K562 (cell line): ENCODE data around the gene OCRL. TPM values are rescaled to one million over a fixed set of nuclear protein-coding genes. Genes with fewer than 3 reads are reported as not detected.

Experiments
- ATAC-seq: fragments of 200-7000 bp; cut with Tn5 transposase; 3 replicates; pipeline ENCODE4 v1.9.1; 2020; ENCODE audit warnings: moderate library complexity
- BruUV-seq: library from RNA; stranded (reverse); fragments of 400-500 nt; replicated peaks from 2 replicates; lab custom pipeline; 2021; lab: Mats Ljungman, UMichigan
- CTCF ChIA-PET: fragments of 300-600 bp; formaldehyde crosslinking; extraction: SDS; loops from one replicate; lab custom pipeline; 2021; ENCODE audit warnings: low intra/inter-chr PET ratio; lab: Yijun Ruan, JAX
- POLR2A ChIA-PET: fragments of 300-600, 350-650 bp; sonication (Branson Sonifier 250); formaldehyde crosslinking; extraction: SDS; loops from one replicate; lab custom pipeline; 2021; ENCODE audit warnings: antibody characterized with exemption, inconsistent platforms; lab: Yijun Ruan, JAX
- DNase-seq, 4 experiments: peaks; one replicate each; pipeline versions ENCODE4 v3.0.0 to v3.0.0-alpha.2; 2011 to 2018; ENCODE audit warnings: low spot score in 3 of 4, mixed read lengths in 3 of 4; ENCODE audit errors: extremely low read depth in 1 of 4
- FAIRE-seq: peaks from 2 replicates; lab custom pipeline; 2011; peaks lifted over from hg19 to GRCh38; lab: Jason Lieb, UNC
- H2AFZ ChIP-seq: 2 replicates; pipeline ENCODE4 v1.6.0; 2011; ENCODE audit warnings: low read depth, low read length, control low read depth, inconsistent platforms
- H3K27ac ChIP-seq: fragments of 200-600 bp; 3 replicates; pipeline ENCODE4 v1.8.0; 2011; ENCODE audit warnings: low read depth, mild to moderate bottlenecking, control low read depth, inconsistent platforms, low read length, moderate library complexity, mixed read lengths; ENCODE audit errors: extremely low read depth
- H3K27me3 ChIP-seq, 2 experiments: fragments of 300-600 bp in 1 of 2; 2 replicates in 1 of 2; 3 replicates in 1 of 2; pipeline versions ENCODE4 v1.6.0 to v1.8.0; 2011; ENCODE audit warnings: inconsistent platforms in 2 of 2, low read length in 2 of 2, mild to moderate bottlenecking in 1 of 2, mixed read lengths in 1 of 2, moderate library complexity in 1 of 2; ENCODE audit not compliant: control insufficient read depth in 2 of 2, insufficient read depth in 2 of 2
- H3K36me3 ChIP-seq: fragments of 300-600 bp; 3 replicates; pipeline ENCODE4 v1.8.0; 2011; ENCODE audit warnings: mild to moderate bottlenecking, low read length, inconsistent platforms; ENCODE audit not compliant: control insufficient read depth, insufficient read depth
- H3K4me1 ChIP-seq, 2 experiments: fragments of 200-600 bp in 1 of 2; replicated peaks in 1 of 2; 2 replicates in 1 of 2; 3 replicates in 1 of 2; pipeline versions ENCODE4 v1.5.1 to v1.8.0; 2011; ENCODE audit warnings: inconsistent platforms in 2 of 2, low read length in 2 of 2, mild to moderate bottlenecking in 1 of 2, mixed read lengths in 1 of 2, moderate library complexity in 1 of 2; ENCODE audit not compliant: control insufficient read depth in 2 of 2, insufficient read depth in 2 of 2
- H3K4me2 ChIP-seq: 2 replicates; pipeline ENCODE4 v1.6.1; 2011; ENCODE audit warnings: low read length, control low read depth, inconsistent platforms, mixed read lengths; ENCODE audit not compliant: insufficient read depth
- H3K4me3 ChIP-seq: fragments of 200-600 bp; sonication (generic), shearing (Covaris generic); 2 replicates; pipeline ENCODE4 v1.5.1; 2016; ENCODE audit warnings: control low read depth, inconsistent platforms
- H3K79me2 ChIP-seq: fragments of 200-600 bp; 3 replicates; pipeline ENCODE4 v1.8.0; 2011; ENCODE audit warnings: low read length, inconsistent platforms; ENCODE audit not compliant: control insufficient read depth, insufficient read depth
- H3K9ac ChIP-seq, 2 experiments: 2 replicates each; pipeline versions ENCODE4 v1.6.0 to v1.6.1; 2011; ENCODE audit warnings: low read depth in 2 of 2, low read length in 2 of 2, control low read depth in 1 of 2, inconsistent platforms in 1 of 2, mild to moderate bottlenecking in 1 of 2, mixed read lengths in 1 of 2; ENCODE audit not compliant: insufficient read depth in 1 of 2
- H3K9me1 ChIP-seq: one replicate; pipeline ENCODE4 v1.6.0; 2011; ENCODE audit warnings: inconsistent platforms, mild to moderate bottlenecking, low read length, moderate library complexity; ENCODE audit not compliant: control insufficient read depth, insufficient read depth
- H3K9me3 ChIP-seq: replicated peaks from 2 replicates; pipeline ENCODE4 v1.5.1; 2011; ENCODE audit warnings: low read depth, low read length, inconsistent platforms; ENCODE audit not compliant: control insufficient read depth, insufficient read depth
- H4K20me1 ChIP-seq: replicated peaks from 2 replicates; pipeline ENCODE4 v1.6.1; 2011; ENCODE audit warnings: low read length, inconsistent platforms, mixed read lengths; ENCODE audit not compliant: control insufficient read depth, insufficient read depth
- BACH1 ChIP-seq: fragments of 200-800 bp; sonication (Bioruptor generic); IDR thresholded peaks from 2 replicates; pipeline ENCODE4 v1.6.1; 2016; ENCODE audit warnings: missing genetic modification characterization, missing compliant biosample characterization
- CBFA2T3 ChIP-seq: fragments of 450-650 bp; IDR thresholded peaks from 2 replicates; pipeline ENCODE4 v1.6.1; 2017
- CGGBP1 ChIP-seq: fragments of 250-450 bp; sonication (Bioruptor Pico); IDR thresholded peaks from 2 replicates; pipeline ENCODE4 v1.9.0; 2021; ENCODE audit warnings: mild to moderate bottlenecking
- GTF2B ChIP-seq: IDR thresholded peaks from 2 replicates; pipeline ENCODE4 v1.6.1; 2011; ENCODE audit not compliant: insufficient read length; ENCODE audit errors: extremely low read depth
- HCFC1 ChIP-seq: IDR thresholded peaks from 2 replicates; pipeline ENCODE4 v1.6.1; 2012; ENCODE audit warnings: low read depth, low read length, improper control_type of control experiment
- IFI16 ChIP-seq: fragments of 250-450 bp; sonication (Bioruptor Pico); IDR thresholded peaks from 2 replicates; pipeline ENCODE4 v2.1.2; 2022; ENCODE audit warnings: mild to moderate bottlenecking, inconsistent platforms
- MECOM ChIP-seq: fragments of 250-450 bp; sonication (Bioruptor Pico); IDR thresholded peaks from 2 replicates; pipeline ENCODE4 v1.8.0; 2022; ENCODE audit warnings: inconsistent platforms
- MYC ChIP-seq, 2 experiments: fragments of 250-450 bp in 1 of 2; sonication (Bioruptor Pico) in 1 of 2; IDR thresholded peaks; 2 replicates each; pipeline versions ENCODE4 v1.5.1 to v1.6.1; 2012 to 2021; ENCODE audit warnings: low read depth in 2 of 2, borderline replicate concordance in 1 of 2, improper control_type of control experiment in 1 of 2, low read length in 1 of 2, mild to moderate bottlenecking in 1 of 2, moderate library complexity in 1 of 2
- PCBP1 ChIP-seq: fragments of 200-400 bp; formaldehyde crosslinking; IDR thresholded peaks from 2 replicates; pipeline ENCODE4 v1.6.1; 2018; ENCODE audit warnings: mild to moderate bottlenecking, low read depth, low read length; ENCODE audit not compliant: poor library complexity, severe bottlenecking
- SMARCE1 ChIP-seq: fragments of 450-650 bp; IDR thresholded peaks from 2 replicates; pipeline ENCODE4 v1.7.1; 2016; ENCODE audit warnings: mild to moderate bottlenecking
- TBL1XR1 ChIP-seq, 2 experiments: IDR thresholded peaks; 2 replicates each; pipeline ENCODE4 v1.6.1; 2012; ENCODE audit warnings: improper control_type of control experiment in 2 of 2, low read length in 2 of 2, mild to moderate bottlenecking in 1 of 2
- TOE1 ChIP-seq, 2 experiments: fragments of 450-650 bp in 1 of 2; sonication (generic) in 1 of 2; formaldehyde crosslinking in 1 of 2; IDR thresholded peaks; 2 replicates each; pipeline versions ENCODE4 v1.7.1 to v1.8.0; 2016 to 2022; ENCODE audit warnings: borderline replicate concordance in 2 of 2, mild to moderate bottlenecking in 2 of 2, antibody characterized with exemption in 1 of 2, inconsistent platforms in 1 of 2, low read depth in 1 of 2, missing genetic modification reagents in 1 of 2, moderate library complexity in 1 of 2
- ZFP1 ChIP-seq: fragments of 450-650 bp; formaldehyde crosslinking; IDR thresholded peaks from 2 replicates; pipeline ENCODE4 v1.4.0; 2020; ENCODE audit warnings: mild to moderate bottlenecking, mixed read lengths
- ZNF175 ChIP-seq: fragments of 200-800 bp; sonication (Bioruptor generic); IDR thresholded peaks from 2 replicates; pipeline ENCODE4 v1.6.1; 2016; ENCODE audit warnings: low read depth, mild to moderate bottlenecking, missing genetic modification characterization, missing compliant biosample characterization
- WGBS: fragments of 100-300 bp; shearing (Covaris generic); methylation state at CpG from one replicate; pipeline ENCODE4 v1.1.6; 2016; ENCODE audit warnings: low coverage, mixed read lengths; ENCODE audit not compliant: insufficient coverage; ENCODE audit errors: missing lambda C conversion rate; 5-methylcytosine and 5-hydroxymethylcytosine counted together
- in situ Hi-C: fragments of 300-500 bp; cut with MboI; formaldehyde crosslinking; loops from 4 replicates; pipeline ENCODE4 v1.15.0; 2018; ENCODE audit warnings: inconsistent platforms, mixed read lengths
- intact Hi-C: fragments of 100-400 bp; cut with micrococcal nuclease; formaldehyde crosslinking; loops from 2 replicates; pipeline ENCODE4 v1.14.2; 2022
- polyA plus RNA-seq, 8 experiments: library from polyadenylated mRNA; depleted of rRNA in 4 of 8; stranded (reverse) in 5 of 8; unstranded in 3 of 8; fragments of >200 nt; fragmentation: Nextera tagmentation in 2 of 8; fragmentation: Illumina TruSeq in 1 of 8; extraction: Ambion mirVana in 2 of 8; extraction: Trizol in 1 of 8; gene quantifications; 2 replicates each; pipeline versions ENCODE4 v1.2.1 to v1.2.3, GENCODE V29; 2011 to 2014; ENCODE audit warnings: inconsistent platforms in 1 of 8, missing spikeins in 1 of 8
- total RNA-seq, 7 experiments: library from RNA; depleted of rRNA in 6 of 7; stranded (reverse); fragments of >200 nt in 6 of 7; fragmentation: Illumina TruSeq in 2 of 7; extraction: Trizol in 2 of 7; gene quantifications; 2 replicates each; pipeline versions ENCODE4 v1.2.1 to v1.2.3, GENCODE V29; 2011 to 2021; ENCODE audit warnings: low replicate concordance in 1 of 7
- TF ChIP-seq, protein P1 (sequence below): fragments of 250-450 bp; sonication (Bioruptor Pico); IDR thresholded peaks from 2 replicates; pipeline ENCODE4 v1.6.1; 2021; ENCODE audit warnings: mild to moderate bottlenecking
- TF ChIP-seq, protein P2 (sequence below): fragments of 250-450 bp; sonication (Bioruptor Pico); IDR thresholded peaks from 2 replicates; pipeline ENCODE4 v1.8.0; 2022; ENCODE audit warnings: moderate library complexity, mild to moderate bottlenecking, inconsistent platforms

The OCRL gene
- total and polyA plus RNA-seq, 9 of the 15 experiments (the other 6 are each of a cell fraction or from before 2014, with no cell fraction given), result 2.2 to 23.4 (median 11.9) TPM

- TF ChIP-seq ZNF175 (no peak), GTF2B (no peak)
Measured at GRCh38 chrX:129599499-129599898, 59.4 kb downstream of the OCRL start (continued).

DNA sequence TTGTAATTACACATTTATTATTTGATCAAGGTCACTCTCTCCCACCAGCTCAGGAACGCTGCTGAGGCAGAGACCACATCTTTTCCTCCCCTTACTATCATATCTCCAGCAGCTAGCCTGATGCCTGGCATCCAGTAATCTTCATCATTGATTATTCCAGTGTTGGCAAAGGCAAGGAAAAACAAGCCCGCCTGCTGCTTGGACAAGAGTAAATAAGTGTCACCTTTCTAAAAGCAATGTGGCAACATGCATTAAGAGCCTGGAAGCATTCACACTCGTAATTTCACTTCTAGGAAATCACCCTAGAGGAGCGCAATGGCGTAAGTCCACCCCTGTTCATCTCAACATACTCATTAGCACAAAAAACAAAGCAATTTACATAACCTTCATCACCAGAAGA, 59.9 kb downstream of the OCRL start:
- H3K4me1 ChIP-seq, result peaks cover 7 to 13% of the 10 kb centered on the region in 2 experiments; a peak in 4 of 5 replicates
- BruUV-seq, result no TSS peak
- no peak overlapping the region for H2AFZ ChIP-seq
- H3K27ac ChIP-seq, result no peak overlapping the region
- no peaks in the 10 kb centered on the region for H3K9me3 ChIP-seq
- H3K36me3 ChIP-seq, result peaks cover 3% of the 10 kb centered on the region; the same call in 2 of the 3 replicates
- FAIRE-seq, result no peak
- in situ Hi-C loops (loop anchor here (10.0 to 25.0 kb wide), 4 partner anchors 225 to 1337 kb away; no protein-coding TSS in a partner anchor), intact Hi-C loops (no loop called here)
- DNase-seq, result no peak
- 85% methylated on average over 4 of the region's 5 CpGs for WGBS
- ChIA-PET POLR2A (no interaction called here), CTCF (no interaction called here)
- TF ChIP-seq CGGBP1, result no peak
- no peak for TF ChIP-seq CBFA2T3
- no peak for TF ChIP-seq SMARCE1
- TF ChIP-seq ZFP1 (CRISPR knock-in tag), result no peak
- no peak for TF ChIP-seq IFI16 (CRISPR knock-in tag)
- no peak for TF ChIP-seq MECOM (CRISPR knock-in tag)
- TF ChIP-seq, protein P1, sequence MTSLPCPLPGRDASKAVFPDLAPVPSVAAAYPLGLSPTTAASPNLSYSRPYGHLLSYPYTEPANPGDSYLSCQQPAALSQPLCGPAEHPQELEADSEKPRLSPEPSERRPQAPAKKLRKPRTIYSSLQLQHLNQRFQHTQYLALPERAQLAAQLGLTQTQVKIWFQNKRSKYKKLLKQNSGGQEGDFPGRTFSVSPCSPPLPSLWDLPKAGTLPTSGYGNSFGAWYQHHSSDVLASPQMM (CRISPR knock-in tag), result no peak
- no peak for TF ChIP-seq TBL1XR1 (IDR thresholded peaks at IDR 0.05; ENCODE audit: low read length in 2 of 2)
- TF ChIP-seq BACH1, result no peak
- TF ChIP-seq, protein P2, sequence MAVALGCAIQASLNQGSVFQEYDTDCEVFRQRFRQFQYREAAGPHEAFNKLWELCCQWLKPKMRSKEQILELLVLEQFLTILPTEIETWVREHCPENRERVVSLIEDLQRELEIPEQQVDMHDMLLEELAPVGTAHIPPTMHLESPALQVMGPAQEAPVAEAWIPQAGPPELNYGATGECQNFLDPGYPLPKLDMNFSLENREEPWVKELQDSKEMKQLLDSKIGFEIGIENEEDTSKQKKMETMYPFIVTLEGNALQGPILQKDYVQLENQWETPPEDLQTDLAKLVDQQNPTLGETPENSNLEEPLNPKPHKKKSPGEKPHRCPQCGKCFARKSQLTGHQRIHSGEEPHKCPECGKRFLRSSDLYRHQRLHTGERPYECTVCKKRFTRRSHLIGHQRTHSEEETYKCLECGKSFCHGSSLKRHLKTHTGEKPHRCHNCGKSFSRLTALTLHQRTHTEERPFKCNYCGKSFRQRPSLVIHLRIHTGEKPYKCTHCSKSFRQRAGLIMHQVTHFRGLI (CRISPR knock-in tag), result no peak
- TF ChIP-seq MYC (IDR thresholded peaks at IDR 0.05; ENCODE audit: low read depth, low read length), result no peak
- TF ChIP-seq MYC (CRISPR knock-in tag; IDR thresholded peaks at IDR 0.05; ENCODE audit: borderline replicate concordance, low read depth), result no peak
- no peak for TF ChIP-seq PCBP1
- no peak for TF ChIP-seq TOE1 (IDR thresholded peaks at IDR 0.05; ENCODE audit: borderline replicate concordance)
- TF ChIP-seq TOE1 (CRISPR knock-in tag; IDR thresholded peaks at IDR 0.05; ENCODE audit: borderline replicate concordance, low read depth), result no peak
- no peak for TF ChIP-seq HCFC1
- no peak for ATAC-seq
- H4K20me1 ChIP-seq, result no peaks in the 10 kb centered on the region
- H3K4me3 ChIP-seq, result no peak overlapping the region
- no peaks in the 10 kb centered on the region for H3K79me2 ChIP-seq
- no peak overlapping the region for H3K9ac ChIP-seq
- no peak overlapping the region for H3K4me2 ChIP-seq
- H3K27me3 ChIP-seq, result no peaks in the 10 kb centered on the region
- no peaks in the 10 kb centered on the region for H3K9me1 ChIP-seq
